ENCODE data around the gene ABCB11. TPM values are rescaled to one million over a fixed set of nuclear protein-coding genes. Genes with fewer than 3 reads are reported as not detected.

Gene ABCB11
- total and polyA plus RNA-seq, 9 of the 15 experiments (the other 6 are each of a cell fraction or from before 2014, with no cell fraction given) = 0.04 to 0.51 (median 0.10) TPM; not detected in 1

DNA sequence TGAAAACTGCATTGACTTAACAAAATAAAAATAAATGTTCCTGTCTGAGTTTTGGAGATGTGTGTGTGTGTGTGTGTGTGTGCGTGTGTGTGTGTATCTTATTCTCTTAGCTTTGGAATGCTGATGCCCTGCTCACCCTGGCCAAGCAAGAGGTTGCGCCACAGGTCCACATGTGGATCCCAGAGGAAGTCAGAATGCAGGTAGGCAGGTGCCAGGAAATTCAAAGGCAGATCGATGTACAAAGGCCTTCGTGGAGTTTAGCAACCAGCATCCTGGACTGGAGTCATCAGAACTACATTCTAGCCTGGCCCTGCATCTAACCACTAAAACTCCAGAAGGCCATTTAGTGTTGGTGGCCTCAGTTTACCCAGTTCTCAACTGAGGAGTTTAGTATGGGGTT is 117.6 kb downstream of the ABCB11 start:
- intact Hi-C loops (cut with micrococcal nuclease) = no loop called here
- whole genome bisulfite sequencing (ENCODE audit: insufficient coverage, low coverage, missing lambda C conversion rate) = 90% methylated on average over 4 of the region's 4 CpGs
- ChIA-PET CTCF (ENCODE audit: low intra/inter-chr PET ratio) (no interaction called here), POLR2A (interaction anchor here (1.8 kb wide), 1 partner anchor 23 kb away, joined by 5 read pairs; no protein-coding TSS in a partner anchor)
- Histone ChIP-seq H3K27me3 (ENCODE audit: control insufficient read depth in 2 of 2, insufficient read depth in 2 of 2, low read length in 2 of 2) (no peaks in the 10 kb centered on the region), H3K27ac (ENCODE audit: extremely low read depth, low read depth, low read length) (no peak overlapping the region), H3K4me3 (no peak overlapping the region), H4K20me1 (replicated peaks; ENCODE audit: control insufficient read depth, insufficient read depth, low read length) (no peaks in the 10 kb centered on the region), H3K4me2 (ENCODE audit: insufficient read depth, low read length) (no peak overlapping the region), H3K9ac (ENCODE audit: insufficient read depth in 1 of 2, low read depth in 2 of 2, low read length in 2 of 2) (no peak overlapping the region), H2AFZ (ENCODE audit: low read depth, low read length) (no peak overlapping the region), H3K36me3 (ENCODE audit: control insufficient read depth, insufficient read depth, low read length) (no peaks in the 10 kb centered on the region), H3K9me3 (replicated peaks; ENCODE audit: control insufficient read depth, insufficient read depth, low read depth, low read length) (peaks cover 11% of the 10 kb centered on the region), H3K4me1 (replicated peaks in 1 of 2; ENCODE audit: control insufficient read depth in 2 of 2, insufficient read depth in 2 of 2, low read length in 2 of 2) (peaks cover under 1 to 3% of the 10 kb centered on the region in 2 experiments; a peak in 3 of 5 replicates), H3K9me1 (ENCODE audit: control insufficient read depth, insufficient read depth, low read length) (no peaks in the 10 kb centered on the region), H3K79me2 (ENCODE audit: control insufficient read depth, insufficient read depth, low read length) (no peaks in the 10 kb centered on the region)
- in situ Hi-C loops (cut with MboI) = loop anchor here (25.0 kb wide), 1 partner anchor 976 kb away; no protein-coding TSS in a partner anchor
- ATAC-seq (no peak), DNase-seq (ENCODE audit: extremely low read depth in 1 of 4, low spot score in 3 of 4) (no peak), FAIRE-seq (no peak)
- no TSS peak for BruUV-seq (replicated peaks)
- no peak for TF ChIP-seq ZNF311 (CRISPR knock-in tag; IDR thresholded peaks at IDR 0.05)
- no peak for TF ChIP-seq SIN3A (IDR thresholded peaks at IDR 0.05; ENCODE audit: borderline replicate concordance in 2 of 2, control insufficient read depth in 1 of 2, low read depth in 2 of 2, low read length in 2 of 2)
- TF ChIP-seq MXI1 (IDR thresholded peaks at IDR 0.05; ENCODE audit: low read depth, low read length) = no peak
- no peak for TF ChIP-seq SRSF3 (IDR thresholded peaks at IDR 0.05; ENCODE audit: insufficient read depth, low read length)
- no peak for TF ChIP-seq DPF2 (IDR thresholded peaks at IDR 0.05)
- no peak for TF ChIP-seq NONO (IDR thresholded peaks at IDR 0.05; ENCODE audit: low read depth in 2 of 2, low read length in 1 of 2)
- no peak for TF ChIP-seq ETS2 (tag; IDR thresholded peaks at IDR 0.05; ENCODE audit: borderline replicate concordance, poor library complexity, severe bottlenecking)
- TF ChIP-seq, protein P1, sequence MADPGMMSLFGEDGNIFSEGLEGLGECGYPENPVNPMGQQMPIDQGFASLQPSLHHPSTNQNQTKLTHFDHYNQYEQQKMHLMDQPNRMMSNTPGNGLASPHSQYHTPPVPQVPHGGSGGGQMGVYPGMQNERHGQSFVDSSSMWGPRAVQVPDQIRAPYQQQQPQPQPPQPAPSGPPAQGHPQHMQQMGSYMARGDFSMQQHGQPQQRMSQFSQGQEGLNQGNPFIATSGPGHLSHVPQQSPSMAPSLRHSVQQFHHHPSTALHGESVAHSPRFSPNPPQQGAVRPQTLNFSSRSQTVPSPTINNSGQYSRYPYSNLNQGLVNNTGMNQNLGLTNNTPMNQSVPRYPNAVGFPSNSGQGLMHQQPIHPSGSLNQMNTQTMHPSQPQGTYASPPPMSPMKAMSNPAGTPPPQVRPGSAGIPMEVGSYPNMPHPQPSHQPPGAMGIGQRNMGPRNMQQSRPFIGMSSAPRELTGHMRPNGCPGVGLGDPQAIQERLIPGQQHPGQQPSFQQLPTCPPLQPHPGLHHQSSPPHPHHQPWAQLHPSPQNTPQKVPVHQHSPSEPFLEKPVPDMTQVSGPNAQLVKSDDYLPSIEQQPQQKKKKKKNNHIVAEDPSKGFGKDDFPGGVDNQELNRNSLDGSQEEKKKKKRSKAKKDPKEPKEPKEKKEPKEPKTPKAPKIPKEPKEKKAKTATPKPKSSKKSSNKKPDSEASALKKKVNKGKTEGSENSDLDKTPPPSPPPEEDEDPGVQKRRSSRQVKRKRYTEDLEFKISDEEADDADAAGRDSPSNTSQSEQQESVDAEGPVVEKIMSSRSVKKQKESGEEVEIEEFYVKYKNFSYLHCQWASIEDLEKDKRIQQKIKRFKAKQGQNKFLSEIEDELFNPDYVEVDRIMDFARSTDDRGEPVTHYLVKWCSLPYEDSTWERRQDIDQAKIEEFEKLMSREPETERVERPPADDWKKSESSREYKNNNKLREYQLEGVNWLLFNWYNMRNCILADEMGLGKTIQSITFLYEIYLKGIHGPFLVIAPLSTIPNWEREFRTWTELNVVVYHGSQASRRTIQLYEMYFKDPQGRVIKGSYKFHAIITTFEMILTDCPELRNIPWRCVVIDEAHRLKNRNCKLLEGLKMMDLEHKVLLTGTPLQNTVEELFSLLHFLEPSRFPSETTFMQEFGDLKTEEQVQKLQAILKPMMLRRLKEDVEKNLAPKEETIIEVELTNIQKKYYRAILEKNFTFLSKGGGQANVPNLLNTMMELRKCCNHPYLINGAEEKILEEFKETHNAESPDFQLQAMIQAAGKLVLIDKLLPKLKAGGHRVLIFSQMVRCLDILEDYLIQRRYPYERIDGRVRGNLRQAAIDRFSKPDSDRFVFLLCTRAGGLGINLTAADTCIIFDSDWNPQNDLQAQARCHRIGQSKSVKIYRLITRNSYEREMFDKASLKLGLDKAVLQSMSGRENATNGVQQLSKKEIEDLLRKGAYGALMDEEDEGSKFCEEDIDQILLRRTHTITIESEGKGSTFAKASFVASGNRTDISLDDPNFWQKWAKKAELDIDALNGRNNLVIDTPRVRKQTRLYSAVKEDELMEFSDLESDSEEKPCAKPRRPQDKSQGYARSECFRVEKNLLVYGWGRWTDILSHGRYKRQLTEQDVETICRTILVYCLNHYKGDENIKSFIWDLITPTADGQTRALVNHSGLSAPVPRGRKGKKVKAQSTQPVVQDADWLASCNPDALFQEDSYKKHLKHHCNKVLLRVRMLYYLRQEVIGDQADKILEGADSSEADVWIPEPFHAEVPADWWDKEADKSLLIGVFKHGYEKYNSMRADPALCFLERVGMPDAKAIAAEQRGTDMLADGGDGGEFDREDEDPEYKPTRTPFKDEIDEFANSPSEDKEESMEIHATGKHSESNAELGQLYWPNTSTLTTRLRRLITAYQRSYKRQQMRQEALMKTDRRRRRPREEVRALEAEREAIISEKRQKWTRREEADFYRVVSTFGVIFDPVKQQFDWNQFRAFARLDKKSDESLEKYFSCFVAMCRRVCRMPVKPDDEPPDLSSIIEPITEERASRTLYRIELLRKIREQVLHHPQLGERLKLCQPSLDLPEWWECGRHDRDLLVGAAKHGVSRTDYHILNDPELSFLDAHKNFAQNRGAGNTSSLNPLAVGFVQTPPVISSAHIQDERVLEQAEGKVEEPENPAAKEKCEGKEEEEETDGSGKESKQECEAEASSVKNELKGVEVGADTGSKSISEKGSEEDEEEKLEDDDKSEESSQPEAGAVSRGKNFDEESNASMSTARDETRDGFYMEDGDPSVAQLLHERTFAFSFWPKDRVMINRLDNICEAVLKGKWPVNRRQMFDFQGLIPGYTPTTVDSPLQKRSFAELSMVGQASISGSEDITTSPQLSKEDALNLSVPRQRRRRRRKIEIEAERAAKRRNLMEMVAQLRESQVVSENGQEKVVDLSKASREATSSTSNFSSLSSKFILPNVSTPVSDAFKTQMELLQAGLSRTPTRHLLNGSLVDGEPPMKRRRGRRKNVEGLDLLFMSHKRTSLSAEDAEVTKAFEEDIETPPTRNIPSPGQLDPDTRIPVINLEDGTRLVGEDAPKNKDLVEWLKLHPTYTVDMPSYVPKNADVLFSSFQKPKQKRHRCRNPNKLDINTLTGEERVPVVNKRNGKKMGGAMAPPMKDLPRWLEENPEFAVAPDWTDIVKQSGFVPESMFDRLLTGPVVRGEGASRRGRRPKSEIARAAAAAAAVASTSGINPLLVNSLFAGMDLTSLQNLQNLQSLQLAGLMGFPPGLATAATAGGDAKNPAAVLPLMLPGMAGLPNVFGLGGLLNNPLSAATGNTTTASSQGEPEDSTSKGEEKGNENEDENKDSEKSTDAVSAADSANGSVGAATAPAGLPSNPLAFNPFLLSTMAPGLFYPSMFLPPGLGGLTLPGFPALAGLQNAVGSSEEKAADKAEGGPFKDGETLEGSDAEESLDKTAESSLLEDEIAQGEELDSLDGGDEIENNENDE (IDR thresholded peaks at IDR 0.05; ENCODE audit: low read depth, low read length) = no peak
- no peak for TF ChIP-seq MTA3 (IDR thresholded peaks at IDR 0.05; ENCODE audit: borderline replicate concordance)
- TF ChIP-seq IFI16 (CRISPR knock-in tag; IDR thresholded peaks at IDR 0.05) = no peak
- no peak for TF ChIP-seq ZNF133 (CRISPR knock-in tag; IDR thresholded peaks at IDR 0.05)
- TF ChIP-seq BACH1 (tag; IDR thresholded peaks at IDR 0.05) = no peak
- TF ChIP-seq ZNF583 (CRISPR knock-in tag; IDR thresholded peaks at IDR 0.05) = no peak
